GM18867 (cell line): ENCODE data around the gene VAV2.

Source experiments
- ATAC-seq: cut with Tn5 transposase; IDR thresholded peaks from one replicate; pipeline ENCODE4 v1.9.1; 2021; ENCODE audit warnings: mild to moderate bottlenecking, moderate library complexity; ENCODE audit not compliant: unreplicated experiment

VAV2 gene

GRCh38 chr9:133864011-133864410 lies 128.1 kb downstream of the VAV2 start:
- no peak for ATAC-seq

- ATAC-seq = no peak
Measured at GRCh38 chr9:133863257-133863592, 128.9 kb downstream of the VAV2 start.

GRCh38 chr9:133862585-133863256 lies 129.4 kb downstream of the VAV2 start:
- no peak for ATAC-seq

- ATAC-seq = no peak
Measured at GRCh38 chr9:133861692-133862091, 130.4 kb downstream of the VAV2 start.

- no peak for ATAC-seq
Measured at GRCh38 chr9:133861086-133861485, 131.0 kb downstream of the VAV2 start.

- ATAC-seq = no peak
Measured at GRCh38 chr9:133858771-133859170, 133.4 kb downstream of the VAV2 start.

GRCh38 chr9:133857639-133858038 lies 134.5 kb downstream of the VAV2 start:
- ATAC-seq = no peak

- ATAC-seq = no peak
Measured at GRCh38 chr9:133856798-133857197, 135.3 kb downstream of the VAV2 start.

- no peak for ATAC-seq
Measured at GRCh38 chr9:133855802-133856521, 136.2 kb downstream of the VAV2 start.

GRCh38 chr9:133855371-133855770 lies 136.8 kb downstream of the VAV2 start:
- no peak for ATAC-seq

GRCh38 chr9:133854765-133855164 lies 137.4 kb downstream of the VAV2 start:
- ATAC-seq = no peak

GRCh38 chr9:133854048-133854447 lies 138.1 kb downstream of the VAV2 start:
- no peak for ATAC-seq

GRCh38 chr9:133853331-133853730 lies 138.8 kb downstream of the VAV2 start:
- no peak for ATAC-seq

- no peak for ATAC-seq
Measured at GRCh38 chr9:133852431-133852830, 139.7 kb downstream of the VAV2 start.

- no peak for ATAC-seq
Measured at GRCh38 chr9:133851693-133852092, 140.4 kb downstream of the VAV2 start.

- no peak for ATAC-seq
Measured at GRCh38 chr9:133850937-133851336, 141.2 kb downstream of the VAV2 start.

GRCh38 chr9:133850161-133850560 lies 142.0 kb downstream of the VAV2 start:
- ATAC-seq = no peak

GRCh38 chr9:133849110-133849670 lies 142.9 kb downstream of the VAV2 start:
- ATAC-seq = no peak

GRCh38 chr9:133848471-133849109 lies 143.5 kb downstream of the VAV2 start:
- no peak for ATAC-seq

GRCh38 chr9:133846483-133847090 lies 145.5 kb downstream of the VAV2 start:
- no peak for ATAC-seq

GRCh38 chr9:133845440-133845839 lies 146.7 kb downstream of the VAV2 start:
- no peak for ATAC-seq
